Gastrocnemius medialis (tissue), 4 donors: ENCODE data around the gene DENND5B. TPM values are rescaled to one million over a fixed set of nuclear protein-coding genes. Genes with fewer than 3 reads are reported as not detected.

Experiments used
- ATAC-seq, 2 donors: fragments of 150-250 bp; one replicate each; pipeline ENCODE4 v1.9.1; 2016
- DNase-seq, 2 donors: peaks; one replicate each; pipeline ENCODE4 v3.0.0-alpha.2; 2019
- H3K27ac ChIP-seq, 4 donors: fragments of 200-600 bp; sonication (generic); 1 replicate in 1 of 4; 2 replicates in 3 of 4; pipeline ENCODE4 v1.5.1; 2016 to 2018; ENCODE audit warnings: mild to moderate bottlenecking in 2 of 4, moderate library complexity in 1 of 4
- H3K27me3 ChIP-seq, 3 donors: fragments of 200-600 bp; sonication (generic) in 2 of 3; 1 replicate in 1 of 3; 2 replicates in 2 of 3; pipeline versions ENCODE4 v1.5.1 to v1.6.0; 2016 to 2019; ENCODE audit warnings: mild to moderate bottlenecking in 1 of 3, moderate library complexity in 1 of 3
- H3K36me3 ChIP-seq, 2 donors: fragments of 200-600 bp; sonication (generic) in 1 of 2; one replicate each; pipeline ENCODE4 v1.5.1; 2017 to 2018
- H3K4me1 ChIP-seq, 2 donors: fragments of 200-600 bp; sonication (generic) in 1 of 2; one replicate each; pipeline ENCODE4 v1.5.1; 2016 to 2017; ENCODE audit warnings: mild to moderate bottlenecking in 2 of 2
- H3K4me3 ChIP-seq, 4 donors: fragments of 200-600 bp; sonication (generic) in 3 of 4; 1 replicate in 1 of 4; 2 replicates in 3 of 4; pipeline ENCODE4 v1.5.1; 2016 to 2019; ENCODE audit warnings: mild to moderate bottlenecking in 2 of 4
- H3K9me3 ChIP-seq, 3 donors: fragments of 200-600 bp; sonication (generic) in 2 of 3; 1 replicate in 1 of 3; 2 replicates in 2 of 3; pipeline ENCODE4 v1.5.1; 2016 to 2019
- CTCF ChIP-seq, 5 experiments: fragments of 450-650 bp in 3 of 5; fragments of 200-600 bp in 2 of 5; sonication (generic) in 2 of 5; IDR thresholded peaks in 4 of 5; conservative IDR thresholded peaks in 1 of 5; 1 replicate in 4 of 5; 2 replicates in 1 of 5; pipeline ENCODE4 v1.5.1; 2016 to 2019; ENCODE audit warnings: antibody characterized with exemption in 5 of 5, mild to moderate bottlenecking in 3 of 5, moderate library complexity in 3 of 5
- POLR2A ChIP-seq, 2 donors: fragments of 450-650 bp; IDR thresholded peaks; one replicate each; pipeline ENCODE4 v1.6.1; 2017; ENCODE audit warnings: antibody characterized with exemption in 2 of 2, mild to moderate bottlenecking in 2 of 2, moderate library complexity in 2 of 2
- in situ Hi-C, 4 donors: fragments of 200-750 bp; cut with MboI; loops; one replicate each; pipeline versions ENCODE4 v1.15.0 to v1.8.0; 2017; ENCODE audit warnings: low sequenced_read_pairs in 4 of 4
- intact Hi-C: fragments of 100-400 bp; cut with DNase I; formaldehyde crosslinking; loops from one replicate; pipeline ENCODE4 v1.15.1; 2023; ENCODE audit warnings: low total_unique reads
- total RNA-seq, 4 donors: library from RNA; depleted of rRNA; stranded (reverse); fragments of >200 nt; gene quantifications; one replicate each; pipeline versions ENCODE4 v1.1.0 to v1.2.3, GENCODE V29; 2016

DENND5B gene
- total RNA-seq, 4 donors from 2014 or later, result 12.5 to 33.7 (median 26.7) TPM

GRCh38 chr12:31631023-31631724, 40.2 kb upstream of the DENND5B start:
- no peaks in the 10 kb centered on the region for H3K27me3 ChIP-seq
- no peak for ATAC-seq
- H3K27ac ChIP-seq, result no peak overlapping the region
- TF ChIP-seq CTCF (IDR thresholded peaks at IDR 0.05 in 4 of 5, conservative IDR thresholded peaks at IDR 0.05 in 1 of 5), result no peak
- no peak for TF ChIP-seq POLR2A (IDR thresholded peaks at IDR 0.05)
- in situ Hi-C loops, result no loop called here
- DNase-seq, result no peak
- intact Hi-C loops, result loop anchor here (10.0 kb wide), 1 partner anchor 776 kb away; no protein-coding TSS in a partner anchor
- no peaks in the 10 kb centered on the region for H3K9me3 ChIP-seq
- H3K4me1 ChIP-seq, result peaks cover 10 to 12% of the 10 kb centered on the region in 2 donors
- H3K4me3 ChIP-seq, result no peak overlapping the region
- no peaks in the 10 kb centered on the region for H3K36me3 ChIP-seq

- intact Hi-C loops (loop anchor here (10.0 kb wide), 1 partner anchor 775 kb away; no protein-coding TSS in a partner anchor), in situ Hi-C loops (no loop called here)
- Histone ChIP-seq H3K4me3 (peak overlapping the region in 2 of 4 donors; percentile 28 to 46), H3K36me3 (no peaks in the 10 kb centered on the region), H3K4me1 (peaks cover 10 to 12% of the 10 kb centered on the region in 2 donors), H3K9me3 (no peaks in the 10 kb centered on the region), H3K27ac (peak overlapping the region; percentile 53 to 66 (median 57)), H3K27me3 (no peaks in the 10 kb centered on the region)
- TF ChIP-seq CTCF (IDR thresholded peaks at IDR 0.05 in 4 of 5, conservative IDR thresholded peaks at IDR 0.05 in 1 of 5) (no peak), POLR2A (IDR thresholded peaks at IDR 0.05) (no peak)
- ATAC-seq (peak; percentile 89 to 98), DNase-seq (peak; percentile 32 to 48)
These were observed 39.1 kb upstream of the DENND5B start for GRCh38 chr12:31629756-31630732.

GRCh38 chr12:31627456-31628054, 36.6 kb upstream of the DENND5B start:
- Histone ChIP-seq H3K27me3 (no peaks in the 10 kb centered on the region), H3K4me1 (peaks cover 10 to 12% of the 10 kb centered on the region in 2 donors), H3K36me3 (no peaks in the 10 kb centered on the region), H3K9me3 (no peaks in the 10 kb centered on the region), H3K4me3 (no peak overlapping the region), H3K27ac (no peak overlapping the region)
- DNase-seq (no peak), ATAC-seq (no peak)
- in situ Hi-C loops (no loop called here), intact Hi-C loops (no loop called here)
- TF ChIP-seq CTCF (IDR thresholded peaks at IDR 0.05 in 4 of 5, conservative IDR thresholded peaks at IDR 0.05 in 1 of 5), result no peak

- TF ChIP-seq POLR2A (IDR thresholded peaks at IDR 0.05) (no peak), CTCF (IDR thresholded peaks at IDR 0.05 in 4 of 5, conservative IDR thresholded peaks at IDR 0.05 in 1 of 5) (no peak)
- H3K9me3 ChIP-seq, result no peaks in the 10 kb centered on the region
- H3K4me3 ChIP-seq, result no peak overlapping the region
- no peaks in the 10 kb centered on the region for H3K27me3 ChIP-seq
- intact Hi-C loops (no loop called here), in situ Hi-C loops (no loop called here)
- H3K36me3 ChIP-seq, result no peaks in the 10 kb centered on the region
- H3K4me1 ChIP-seq, result peaks cover 10 to 12% of the 10 kb centered on the region in 2 donors
- H3K27ac ChIP-seq, result no peak overlapping the region
- ATAC-seq (no peak), DNase-seq (no peak)
These were observed 35.5 kb upstream of the DENND5B start for GRCh38 chr12:31626270-31626995.
